ENCODE results near the gene PLXNA2.

DNA sequence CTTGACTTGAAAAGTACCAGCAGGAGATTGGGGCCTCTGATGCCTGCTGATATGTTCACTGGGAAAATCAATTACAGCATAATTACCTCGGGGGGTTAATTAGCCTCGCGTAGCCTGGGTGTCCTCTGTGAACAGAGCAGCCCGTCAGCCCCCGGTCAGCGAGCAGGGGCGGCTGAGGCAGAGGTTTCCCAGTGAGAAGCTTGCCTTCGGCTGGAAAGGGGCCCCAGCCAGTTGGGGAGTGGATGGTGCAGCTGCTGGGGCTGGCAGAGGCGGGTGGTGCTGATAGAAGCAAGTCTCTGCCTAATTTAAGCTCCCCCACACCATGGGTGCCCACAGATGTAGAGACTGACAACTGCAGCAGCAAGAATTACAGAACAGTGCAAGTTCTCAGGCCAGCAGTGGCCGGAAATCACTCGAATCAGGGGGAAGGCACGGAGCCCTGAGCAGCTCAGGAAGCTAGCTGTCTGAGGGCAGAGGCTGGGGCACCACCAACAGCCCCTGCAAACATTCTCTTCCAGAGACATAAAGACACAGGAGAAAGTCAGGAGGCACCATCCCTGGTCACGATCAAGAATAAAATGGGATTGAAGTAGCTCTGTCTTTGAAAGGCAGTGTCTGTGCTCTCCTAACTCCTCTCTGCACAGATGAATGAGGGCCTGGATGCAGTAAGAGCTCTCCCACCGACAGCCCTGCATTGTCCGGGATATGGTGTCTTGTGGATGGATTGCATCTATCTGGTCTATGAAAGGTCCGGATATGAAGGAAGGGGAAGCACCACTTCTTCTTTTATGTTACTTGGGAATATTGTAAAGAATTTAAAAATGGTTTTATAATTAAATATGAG lies 166.7 kb downstream of the PLXNA2 start:
- no peak for TF ChIP-seq POLR2A (IDR thresholded peaks at IDR 0.05; ENCODE audit: low read depth, low read length)
- no peak for TF ChIP-seq POLR2AphosphoS5 (IDR thresholded peaks at IDR 0.05; ENCODE audit: low read depth, low read length)

Measured in GM12891 (cell line).